Endothelial cell of umbilical vein (primary cell): ENCODE data around the gene NMRAL1. TPM values are rescaled to one million over a fixed set of nuclear protein-coding genes. Genes with fewer than 3 reads are reported as not detected.

Source experiments
- BruUV-seq: library from RNA; stranded (reverse); fragments of 400-500 nt; replicated peaks from 2 replicates; lab custom pipeline; 2021; lab: Mats Ljungman, UMichigan
- CTCF ChIA-PET: fragments of 300-600, 350-600 bp; sonication (Branson Sonifier 250); formaldehyde crosslinking; loops from one replicate; lab custom pipeline; 2021; ENCODE audit warnings: antibody characterized with exemption, inconsistent platforms; lab: Charles Lee
- POLR2A ChIA-PET: fragments of 300-600, 350-600 bp; sonication (Branson Sonifier 250); formaldehyde crosslinking; loops from one replicate; lab custom pipeline; 2021; ENCODE audit warnings: antibody characterized with exemption, inconsistent platforms; lab: Charles Lee
- DNase-seq: peaks from one replicate; pipeline ENCODE4 v3.0.0-alpha.2; 2011; ENCODE audit warnings: low read depth, low spot score
- FAIRE-seq: peaks from 2 replicates; lab custom pipeline; 2011; peaks lifted over from hg19 to GRCh38; lab: Jason Lieb, UNC
- H2AFZ ChIP-seq: 2 replicates; pipeline ENCODE4 v1.6.0; 2012; ENCODE audit warnings: low read depth, low read length, control low read depth, inconsistent platforms
- H3K27ac ChIP-seq: 2 replicates; pipeline ENCODE4 v1.5.1; 2011; ENCODE audit warnings: low read depth, mild to moderate bottlenecking, control low read depth, low read length, moderate library complexity; ENCODE audit not compliant: insufficient read depth
- H3K27me3 ChIP-seq, 2 experiments: 2 replicates each; pipeline versions ENCODE4 v1.6.0 to v1.6.1; 2011; ENCODE audit warnings: low read length in 2 of 2, mixed read lengths in 1 of 2; ENCODE audit not compliant: control insufficient read depth in 2 of 2, insufficient read depth in 2 of 2
- H3K36me3 ChIP-seq, 2 experiments: 2 replicates in 1 of 2; 3 replicates in 1 of 2; pipeline ENCODE4 v1.5.1; 2011; ENCODE audit warnings: low read length in 2 of 2, mild to moderate bottlenecking in 1 of 2, moderate library complexity in 1 of 2; ENCODE audit not compliant: control insufficient read depth in 2 of 2, insufficient read depth in 2 of 2; ENCODE audit errors: extremely low read depth in 1 of 2
- H3K4me1 ChIP-seq: 3 replicates; pipeline ENCODE4 v1.5.1; 2011; ENCODE audit warnings: mild to moderate bottlenecking, low read length; ENCODE audit not compliant: control insufficient read depth, insufficient read depth; ENCODE audit errors: extremely low read depth
- H3K4me2 ChIP-seq: 2 replicates; pipeline ENCODE4 v1.6.1; 2011; ENCODE audit warnings: low read length, control low read depth, mixed read lengths; ENCODE audit not compliant: insufficient read depth
- H3K4me3 ChIP-seq, 3 experiments: fragments of 200-600 bp in 1 of 3; sonication (generic), shearing (Covaris generic) in 1 of 3; replicated peaks in 1 of 3; 2 replicates each; pipeline ENCODE4 v1.5.1; 2011 to 2016; ENCODE audit warnings: control low read depth in 3 of 3, low read length in 3 of 3, mild to moderate bottlenecking in 2 of 3, inconsistent platforms in 1 of 3, low read depth in 1 of 3, moderate library complexity in 1 of 3; ENCODE audit not compliant: insufficient read depth in 1 of 3
- H3K79me2 ChIP-seq: 2 replicates; pipeline ENCODE4 v1.6.0; 2012; ENCODE audit warnings: low read length, inconsistent platforms; ENCODE audit not compliant: control insufficient read depth, insufficient read depth
- H3K9ac ChIP-seq: replicated peaks from 2 replicates; pipeline ENCODE3; 2011; ENCODE audit warnings: low read length, control low read depth; ENCODE audit not compliant: insufficient read depth; ENCODE audit errors: extremely low read depth
- H3K9me1 ChIP-seq: replicated peaks from 3 replicates; pipeline ENCODE4 v1.6.0; 2011; ENCODE audit warnings: mild to moderate bottlenecking, low read length; ENCODE audit not compliant: control insufficient read depth, insufficient read depth; ENCODE audit errors: extremely low read depth
- H3K9me3 ChIP-seq: replicated peaks from 2 replicates; pipeline ENCODE4 v1.5.1; 2012; ENCODE audit warnings: low read length, inconsistent platforms; ENCODE audit not compliant: control insufficient read depth, insufficient read depth
- H4K20me1 ChIP-seq: replicated peaks from 2 replicates; pipeline ENCODE3; 2011; ENCODE audit warnings: mild to moderate bottlenecking, low read length; ENCODE audit not compliant: control insufficient read depth, insufficient read depth; ENCODE audit errors: extremely low read depth
- CTCF ChIP-seq, 2 donors: IDR thresholded peaks; 1 replicate in 1 of 2; 2 replicates in 1 of 2; pipeline ENCODE4 v1.5.1; 2011; ENCODE audit warnings: low read length in 2 of 2, mild to moderate bottlenecking in 2 of 2, moderate library complexity in 2 of 2, control low read depth in 1 of 2, inconsistent platforms in 1 of 2, low read depth in 1 of 2; ENCODE audit not compliant: insufficient read depth in 1 of 2; ENCODE audit errors: extremely low read depth in 1 of 2
- EZH2 ChIP-seq: IDR thresholded peaks from 2 replicates; pipeline ENCODE4 v1.6.1; 2012; ENCODE audit warnings: borderline replicate concordance, low read depth, mild to moderate bottlenecking, moderate library complexity, low read length, inconsistent platforms; ENCODE audit not compliant: severe bottlenecking
- FOS ChIP-seq: IDR thresholded peaks from 2 replicates; pipeline ENCODE4 v1.6.1; 2011; ENCODE audit warnings: mild to moderate bottlenecking, low read length, moderate library complexity, borderline replicate concordance; ENCODE audit not compliant: insufficient read depth
- GATA2 ChIP-seq: IDR thresholded peaks from 2 replicates; pipeline ENCODE4 v1.7.0; 2011; ENCODE audit warnings: low read depth, mild to moderate bottlenecking, moderate library complexity, mixed read lengths, low read length; ENCODE audit not compliant: insufficient read length, insufficient read depth
- JUN ChIP-seq: IDR thresholded peaks from 2 replicates; pipeline ENCODE4 v1.6.1; 2011; ENCODE audit warnings: borderline replicate concordance, low read depth; ENCODE audit not compliant: insufficient read length, insufficient read depth
- MAX ChIP-seq: IDR thresholded peaks from 2 replicates; pipeline ENCODE4 v1.6.1; 2011; ENCODE audit not compliant: insufficient read depth, insufficient read length
- MYC ChIP-seq: IDR thresholded peaks from one replicate; pipeline ENCODE4 v1.6.1; 2011; ENCODE audit warnings: mild to moderate bottlenecking, low read depth, low read length
- POLR2A ChIP-seq: IDR thresholded peaks from 2 replicates; pipeline ENCODE4 v1.6.1; 2012; ENCODE audit warnings: low read depth, mild to moderate bottlenecking, control low read depth, low read length
- POLR2AphosphoS5 ChIP-seq: IDR thresholded peaks from 2 replicates; pipeline ENCODE4 v1.6.1; 2012; ENCODE audit warnings: low read depth, mild to moderate bottlenecking, control low read depth, low read length, moderate library complexity; ENCODE audit not compliant: insufficient read depth
- dilution Hi-C: fragments of 300-500 bp; cut with MboI; formaldehyde crosslinking; loops from one replicate; pipeline ENCODE4 v1.15.0; 2019; ENCODE audit warnings: low sequenced_read_pairs; ENCODE audit not compliant: extremely low pct_ligation_motif_present
- intact Hi-C: fragments of 100-400 bp; cut with micrococcal nuclease; formaldehyde crosslinking; loops from one replicate; pipeline ENCODE4 v1.10.0; 2022
- polyA plus RNA-seq, 4 experiments: library from polyadenylated mRNA; depleted of rRNA in 3 of 4; stranded (reverse) in 3 of 4; unstranded in 1 of 4; fragments of >200 nt; gene quantifications; 2 replicates each; pipeline versions ENCODE4 v1.2.1 to v1.2.3, GENCODE V29; 2011 to 2012; ENCODE audit warnings: missing spikeins in 1 of 4
- total RNA-seq: library from RNA; stranded (reverse); gene quantifications from 2 replicates; pipeline ENCODE4 v1.2.3, GENCODE V29; 2021

The NMRAL1 gene
- total and polyA plus RNA-seq, 2 donors (not counting 3 experiments of a cell fraction or from before 2014, with no cell fraction given) = 48.0 to 84.4 TPM

GRCh38 chr16:4433228-4433627, 41.2 kb downstream of the NMRAL1 start:
- TF ChIP-seq CTCF (IDR thresholded peaks at IDR 0.05; ENCODE audit: extremely low read depth in 1 of 2, insufficient read depth in 1 of 2, low read depth in 1 of 2, low read length in 2 of 2) (no peak), EZH2 (no peak), FOS (no peak), POLR2AphosphoS5 (no peak), JUN (no peak), GATA2 (no peak), MYC (no peak), MAX (no peak), POLR2A (no peak)
- FAIRE-seq (no peak), DNase-seq (no peak)
- Histone ChIP-seq H3K36me3 (peaks cover 7 to 12% of the 10 kb centered on the region in 2 experiments), H3K27me3 (no peaks in the 10 kb centered on the region), H3K9ac (no peak overlapping the region), H3K4me1 (no peaks in the 10 kb centered on the region), H3K9me3 (no peaks in the 10 kb centered on the region), H4K20me1 (no peaks in the 10 kb centered on the region), H3K4me3 (no peak overlapping the region), H3K79me2 (peaks cover 17% of the 10 kb centered on the region), H3K9me1 (no peaks in the 10 kb centered on the region), H3K27ac (no peak overlapping the region), H3K4me2 (no peak overlapping the region), H2AFZ (no peak overlapping the region)
- intact Hi-C loops = no loop called here
- BruUV-seq = no TSS peak
- CTCF ChIA-PET = no interaction called here
- POLR2A ChIA-PET = no interaction called here
- dilution Hi-C loops = no loop called here
